ENCODE results near the gene LGR6. TPM values are rescaled to one million over a fixed set of nuclear protein-coding genes. Genes with fewer than 3 reads are reported as not detected.
"Not testable (repeated sequence)": the region's sequence is repeated elsewhere in the genome, so short reads cannot be mapped to it uniquely, and the experiment has no call there.

LGR6 gene, protein sequence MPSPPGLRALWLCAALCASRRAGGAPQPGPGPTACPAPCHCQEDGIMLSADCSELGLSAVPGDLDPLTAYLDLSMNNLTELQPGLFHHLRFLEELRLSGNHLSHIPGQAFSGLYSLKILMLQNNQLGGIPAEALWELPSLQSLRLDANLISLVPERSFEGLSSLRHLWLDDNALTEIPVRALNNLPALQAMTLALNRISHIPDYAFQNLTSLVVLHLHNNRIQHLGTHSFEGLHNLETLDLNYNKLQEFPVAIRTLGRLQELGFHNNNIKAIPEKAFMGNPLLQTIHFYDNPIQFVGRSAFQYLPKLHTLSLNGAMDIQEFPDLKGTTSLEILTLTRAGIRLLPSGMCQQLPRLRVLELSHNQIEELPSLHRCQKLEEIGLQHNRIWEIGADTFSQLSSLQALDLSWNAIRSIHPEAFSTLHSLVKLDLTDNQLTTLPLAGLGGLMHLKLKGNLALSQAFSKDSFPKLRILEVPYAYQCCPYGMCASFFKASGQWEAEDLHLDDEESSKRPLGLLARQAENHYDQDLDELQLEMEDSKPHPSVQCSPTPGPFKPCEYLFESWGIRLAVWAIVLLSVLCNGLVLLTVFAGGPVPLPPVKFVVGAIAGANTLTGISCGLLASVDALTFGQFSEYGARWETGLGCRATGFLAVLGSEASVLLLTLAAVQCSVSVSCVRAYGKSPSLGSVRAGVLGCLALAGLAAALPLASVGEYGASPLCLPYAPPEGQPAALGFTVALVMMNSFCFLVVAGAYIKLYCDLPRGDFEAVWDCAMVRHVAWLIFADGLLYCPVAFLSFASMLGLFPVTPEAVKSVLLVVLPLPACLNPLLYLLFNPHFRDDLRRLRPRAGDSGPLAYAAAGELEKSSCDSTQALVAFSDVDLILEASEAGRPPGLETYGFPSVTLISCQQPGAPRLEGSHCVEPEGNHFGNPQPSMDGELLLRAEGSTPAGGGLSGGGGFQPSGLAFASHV
- 30.3 and 33.4 TPM in 2 replicates for total RNA-seq (2014; rRNA removed; shearing (Covaris generic))

DNA sequence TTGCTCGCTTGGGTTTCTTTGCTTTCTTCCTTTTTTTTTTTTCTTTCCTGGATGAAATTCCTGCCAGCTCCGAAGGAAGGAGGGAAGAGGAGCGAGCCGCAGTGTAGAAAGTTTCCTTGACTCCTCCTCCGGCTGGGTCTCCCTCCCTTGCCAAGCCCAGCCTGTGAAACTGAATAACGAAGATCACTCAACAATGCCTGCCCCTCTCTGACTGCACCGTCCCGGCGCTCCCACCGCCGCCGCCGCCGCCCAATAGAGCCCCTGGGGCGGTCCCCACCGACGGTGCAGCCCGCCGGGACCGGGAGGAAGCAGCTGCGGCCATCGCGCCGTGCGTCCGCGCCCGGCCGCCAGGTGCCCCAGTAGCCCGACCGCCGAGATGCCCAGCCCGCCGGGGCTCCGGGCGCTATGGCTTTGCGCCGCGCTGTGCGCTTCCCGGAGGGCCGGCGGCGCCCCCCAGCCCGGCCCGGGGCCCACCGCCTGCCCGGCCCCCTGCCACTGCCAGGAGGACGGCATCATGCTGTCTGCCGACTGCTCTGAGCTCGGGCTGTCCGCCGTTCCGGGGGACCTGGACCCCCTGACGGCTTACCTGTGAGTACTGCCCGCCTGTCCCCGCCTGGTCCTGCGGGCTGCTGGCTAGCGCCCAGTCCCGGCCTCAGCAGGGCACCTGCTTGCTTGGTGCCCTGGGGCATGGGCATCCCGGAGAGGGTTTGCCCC lies at the start of gene LGR6:
Gene LGR6 (plus strand): TSS at position 186 of the 714 bp plus-strand sequence. CDS start 191 bp downstream, at position 377.
- DNase-seq (ENCODE audit: low read depth), result peak; percentile 59

GRCh38 chr1:202144402-202145067 lies 49.1 kb upstream of the LGR6 start, which contains the start of gene ARL8A:
ARL8A (minus strand) TSS chr1:202144737; CDS start chr1:202144572, 165 bp downstream.
- peak; percentile 40 for DNase-seq (ENCODE audit: low read depth)

GRCh38 chr1:202145068-202145743 lies 48.4 kb upstream of the LGR6 start:
- no peak for DNase-seq (ENCODE audit: low read depth)

- not testable (repeated sequence) for DNase-seq (ENCODE audit: low read depth)
Measured at GRCh38 chr1:202145744-202146140, 47.9 kb upstream of the LGR6 start.

GRCh38 chr1:202146279-202146678 lies 47.3 kb upstream of the LGR6 start:
- DNase-seq (ENCODE audit: low read depth), result no peak

GRCh38 chr1:202146993-202147392 lies 46.6 kb upstream of the LGR6 start:
- no peak for DNase-seq (ENCODE audit: low read depth)

GRCh38 chr1:202148391-202148790 lies 45.2 kb upstream of the LGR6 start:
- no peak for DNase-seq (ENCODE audit: low read depth)

GRCh38 chr1:202149566-202149965 lies 44.0 kb upstream of the LGR6 start:
- no peak for DNase-seq (ENCODE audit: low read depth)

DNA sequence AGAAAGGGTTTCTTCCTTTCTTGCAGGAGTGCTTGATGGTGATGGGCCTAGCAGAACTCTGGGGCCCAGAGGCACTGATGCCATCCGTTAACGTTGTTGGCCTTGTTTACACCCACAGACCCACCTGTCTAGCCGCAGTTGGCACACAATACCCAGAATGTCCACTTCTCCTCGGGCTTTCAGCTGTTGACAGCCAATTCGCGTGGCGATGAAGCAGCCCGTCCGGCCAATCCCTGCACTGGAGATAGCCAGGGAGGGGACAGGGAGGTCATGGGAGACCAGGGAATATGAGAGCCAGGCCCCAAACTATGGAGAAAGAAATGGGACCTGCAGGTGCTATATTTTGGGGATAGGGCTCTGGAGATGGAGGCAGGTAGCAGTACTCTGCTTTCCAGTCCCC lies 43.4 kb upstream of the LGR6 start:
- no peak for DNase-seq (ENCODE audit: low read depth)

DNA sequence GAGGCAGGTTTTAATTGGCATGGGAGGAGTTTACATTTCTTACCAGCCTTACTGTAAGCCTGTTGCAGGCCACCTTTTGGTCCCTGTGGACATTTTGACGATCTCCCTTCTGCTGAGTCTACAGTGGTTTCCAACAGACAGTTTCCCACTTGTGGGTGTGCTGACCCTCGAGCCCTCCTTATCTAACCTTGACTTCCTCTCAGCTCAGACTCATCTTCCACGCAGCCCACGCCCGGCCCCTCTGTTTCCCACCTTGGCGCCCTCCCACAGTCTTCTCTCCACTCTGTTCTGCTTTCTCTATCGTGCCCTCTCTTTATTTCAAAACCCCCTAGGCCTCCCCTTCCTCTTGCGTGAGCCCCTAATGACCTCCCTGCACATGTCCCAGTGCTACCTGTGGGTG lies 43.0 kb upstream of the LGR6 start:
- DNase-seq (ENCODE audit: low read depth), result no peak

DNA sequence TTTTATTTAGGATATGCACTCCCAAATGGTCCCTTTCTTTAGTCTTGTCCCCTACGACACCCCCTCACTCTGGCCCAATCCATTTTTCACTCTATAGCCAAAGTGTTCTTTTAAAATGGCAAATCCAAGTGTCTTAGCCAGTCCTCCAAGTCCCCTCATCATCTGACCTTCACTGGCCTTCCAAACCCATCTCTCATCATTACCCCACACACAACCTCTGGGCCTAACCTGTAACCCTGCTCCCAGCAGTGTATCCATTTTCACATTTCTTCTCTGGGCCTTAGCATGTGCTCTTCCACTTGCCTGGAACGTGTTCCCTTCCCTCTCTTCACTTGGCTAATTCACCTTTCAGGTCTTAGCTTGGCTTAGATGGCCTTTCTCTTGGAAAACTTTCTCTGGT lies 42.6 kb upstream of the LGR6 start:
- DNase-seq (ENCODE audit: low read depth), result no peak

GRCh38 chr1:202152399-202152798 lies 41.2 kb upstream of the LGR6 start:
- DNase-seq (ENCODE audit: low read depth), result no peak

GRCh38 chr1:202153284-202153683 lies 40.3 kb upstream of the LGR6 start:
- no peak for DNase-seq (ENCODE audit: low read depth)

- DNase-seq (ENCODE audit: low read depth), result no peak
Measured at GRCh38 chr1:202154148-202154765, 39.3 kb upstream of the LGR6 start.

GRCh38 chr1:202154766-202155477 lies 38.7 kb upstream of the LGR6 start:
- no peak for DNase-seq (ENCODE audit: low read depth)

DNA sequence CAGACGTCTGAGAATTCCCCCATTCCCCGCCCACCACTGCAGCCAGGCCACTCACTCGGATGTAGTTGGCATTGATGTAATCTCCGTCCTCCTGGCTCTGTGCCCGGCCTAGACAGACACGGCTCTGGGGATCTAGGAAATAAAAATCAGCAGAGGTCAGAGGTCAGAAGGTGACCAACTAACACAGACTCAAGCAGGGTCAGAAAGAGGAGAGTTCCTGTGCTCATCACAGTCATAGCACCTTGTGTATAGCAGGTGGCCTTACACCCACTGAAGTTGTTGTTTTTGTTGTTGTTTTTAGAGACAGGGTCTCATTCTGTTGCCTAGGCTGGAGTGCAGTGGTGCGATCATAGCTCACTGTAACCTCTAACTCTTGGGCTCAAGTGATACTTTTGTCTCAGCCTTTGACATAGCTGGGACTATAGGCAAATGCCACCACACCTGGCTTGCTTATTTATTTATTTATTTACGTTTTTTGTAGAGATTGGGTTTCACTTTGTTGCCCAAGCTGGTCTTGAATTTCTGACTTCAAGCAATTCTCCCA lies 38.0 kb upstream of the LGR6 start:
- peak; percentile 48 for DNase-seq (ENCODE audit: low read depth)

DNA sequence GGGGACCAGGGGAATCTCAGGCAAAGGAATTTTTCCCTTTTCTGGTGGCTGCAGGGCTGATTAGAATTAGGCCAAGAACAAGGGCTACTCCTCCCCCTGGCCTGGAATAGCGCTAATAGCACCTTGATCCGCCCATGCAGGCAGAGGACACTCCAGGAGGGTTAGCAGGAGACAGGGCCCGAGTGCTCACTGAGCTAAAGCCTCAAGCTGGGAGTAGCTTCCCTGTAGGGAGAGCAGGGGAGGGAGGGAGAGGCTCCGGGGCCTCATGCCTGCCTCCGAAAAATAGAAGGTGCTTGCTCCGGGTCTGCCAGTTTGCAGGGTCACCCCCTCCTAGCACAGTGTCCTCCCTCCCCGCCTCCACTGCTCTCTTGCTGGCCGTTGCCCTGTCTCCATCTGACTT lies 37.0 kb upstream of the LGR6 start:
- no peak for DNase-seq (ENCODE audit: low read depth)

DNA sequence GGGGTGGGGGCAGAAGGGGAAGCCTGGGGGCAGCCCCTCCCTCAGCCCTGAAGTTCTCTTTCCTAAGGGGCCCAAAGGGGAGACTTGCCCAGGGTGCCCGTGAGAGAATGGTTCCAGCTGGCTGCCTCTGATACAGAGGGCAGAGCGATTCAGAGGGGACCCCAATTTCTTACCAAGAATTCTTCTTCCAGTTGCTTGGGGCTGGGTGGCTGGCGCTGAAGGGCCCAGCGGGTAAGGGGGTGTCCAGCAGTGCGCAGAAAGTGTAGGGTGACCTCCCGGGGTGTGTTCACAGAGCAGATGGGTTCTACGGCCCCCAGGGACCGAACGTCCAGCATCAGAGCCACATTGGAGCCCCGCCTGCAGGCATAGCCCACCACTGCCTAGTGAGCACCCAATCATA lies 35.7 kb upstream of the LGR6 start:
- no peak for DNase-seq (ENCODE audit: low read depth)

DNA sequence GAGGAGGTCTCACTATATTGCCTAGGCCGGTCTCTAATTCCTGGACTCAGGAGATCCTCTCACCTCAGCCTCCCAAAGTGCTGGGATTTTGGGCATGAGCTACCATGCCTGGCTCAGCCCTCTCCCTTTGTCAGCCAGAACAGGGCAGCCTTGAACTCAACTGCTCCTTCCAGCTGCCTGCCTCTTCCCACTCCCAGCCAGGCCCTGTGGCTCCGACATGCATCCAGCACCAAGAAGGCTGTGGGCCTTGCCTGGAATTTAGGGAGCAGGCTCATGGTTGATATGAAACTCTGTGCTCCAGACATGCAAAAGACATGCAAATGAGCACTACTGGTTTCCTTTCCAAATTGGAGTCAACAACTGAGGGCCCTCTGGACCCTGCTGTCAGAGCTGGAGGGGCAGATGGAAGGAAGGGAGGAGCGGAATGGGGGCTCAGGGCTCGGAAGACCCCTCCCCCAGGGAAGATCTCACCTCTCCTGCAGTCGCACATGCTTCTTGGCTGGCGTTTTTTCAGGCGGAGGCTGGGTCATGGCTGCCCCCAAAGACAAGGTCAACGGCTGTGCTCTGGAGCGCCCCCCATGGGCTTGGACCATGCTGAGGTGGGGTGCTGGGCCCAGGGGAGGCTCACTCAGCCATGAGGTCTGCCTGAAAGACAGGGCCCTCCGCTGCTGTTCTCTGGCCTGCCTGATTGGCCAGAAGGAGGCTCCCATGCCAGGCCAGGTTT lies 34.6 kb upstream of the LGR6 start:
- DNase-seq (ENCODE audit: low read depth), result no peak

Measured in RPMI7951 (cell line).